ENCODE measurements around the gene ZNF408.

DNA sequence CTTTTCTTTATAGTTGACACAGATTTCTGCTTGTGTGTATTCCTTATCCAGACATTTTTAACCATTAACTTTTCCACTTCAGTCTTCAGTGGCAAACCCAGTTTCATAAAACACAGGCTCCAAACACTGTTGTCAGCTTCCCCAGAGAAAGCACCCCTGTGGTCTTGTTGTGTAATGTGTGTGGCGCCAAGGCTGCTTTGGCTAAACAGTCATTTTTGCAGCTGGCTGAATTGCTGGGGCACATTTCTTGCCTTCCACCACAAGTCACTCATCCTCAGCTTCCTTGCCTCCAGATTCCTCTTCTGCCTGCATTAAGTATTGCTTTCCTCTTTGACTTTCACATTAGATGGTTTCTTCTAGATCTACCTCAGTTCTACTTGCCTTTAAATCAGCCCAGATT lies 40.9 kb upstream of the ZNF408 start:
- TF ChIP-seq, protein P1, sequence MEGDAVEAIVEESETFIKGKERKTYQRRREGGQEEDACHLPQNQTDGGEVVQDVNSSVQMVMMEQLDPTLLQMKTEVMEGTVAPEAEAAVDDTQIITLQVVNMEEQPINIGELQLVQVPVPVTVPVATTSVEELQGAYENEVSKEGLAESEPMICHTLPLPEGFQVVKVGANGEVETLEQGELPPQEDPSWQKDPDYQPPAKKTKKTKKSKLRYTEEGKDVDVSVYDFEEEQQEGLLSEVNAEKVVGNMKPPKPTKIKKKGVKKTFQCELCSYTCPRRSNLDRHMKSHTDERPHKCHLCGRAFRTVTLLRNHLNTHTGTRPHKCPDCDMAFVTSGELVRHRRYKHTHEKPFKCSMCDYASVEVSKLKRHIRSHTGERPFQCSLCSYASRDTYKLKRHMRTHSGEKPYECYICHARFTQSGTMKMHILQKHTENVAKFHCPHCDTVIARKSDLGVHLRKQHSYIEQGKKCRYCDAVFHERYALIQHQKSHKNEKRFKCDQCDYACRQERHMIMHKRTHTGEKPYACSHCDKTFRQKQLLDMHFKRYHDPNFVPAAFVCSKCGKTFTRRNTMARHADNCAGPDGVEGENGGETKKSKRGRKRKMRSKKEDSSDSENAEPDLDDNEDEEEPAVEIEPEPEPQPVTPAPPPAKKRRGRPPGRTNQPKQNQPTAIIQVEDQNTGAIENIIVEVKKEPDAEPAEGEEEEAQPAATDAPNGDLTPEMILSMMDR (IDR thresholded peaks at IDR 0.05 in 8 of 11, conservative IDR thresholded peaks at IDR 0.05 in 3 of 11) = no peak
- TF ChIP-seq POLR2A (IDR thresholded peaks at IDR 0.05) = no peak

Data from spleen (tissue), 7 donors.